GM18511 (cell line): Measurements from ENCODE around the gene ABCA5.
A peak's percentile ranks its signal among the peaks of the same experiment; 100 is the strongest.
"Not testable (repeated sequence)": the region's sequence is repeated elsewhere in the genome, so short reads cannot be mapped to it uniquely, and the experiment has no call there.

Source experiments
- ATAC-seq: cut with Tn5 transposase; IDR thresholded peaks from one replicate; pipeline ENCODE4 v1.9.1; 2021; ENCODE audit warnings: mild to moderate bottlenecking, moderate library complexity; ENCODE audit not compliant: unreplicated experiment

The ABCA5 gene

DNA sequence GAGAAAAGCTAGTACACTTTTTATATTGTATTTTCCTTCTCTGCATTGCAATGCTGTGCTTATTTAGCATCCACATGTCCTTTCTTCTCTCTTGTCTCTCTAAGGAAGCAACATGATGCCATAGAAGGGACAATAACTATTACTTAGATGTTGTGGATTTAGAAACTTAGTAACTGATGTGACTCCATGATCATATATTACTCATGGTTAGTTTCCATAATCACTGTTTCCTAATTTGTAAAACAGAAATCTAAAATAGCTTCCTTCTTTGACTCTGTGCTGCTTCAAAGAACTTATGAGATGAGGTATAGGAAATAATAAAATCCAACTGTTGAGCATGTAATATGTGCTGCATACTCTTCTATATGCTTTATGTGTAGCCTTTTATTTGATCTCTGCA lies 6.6 kb upstream of the ABCA5 start:
- ATAC-seq, result no peak

DNA sequence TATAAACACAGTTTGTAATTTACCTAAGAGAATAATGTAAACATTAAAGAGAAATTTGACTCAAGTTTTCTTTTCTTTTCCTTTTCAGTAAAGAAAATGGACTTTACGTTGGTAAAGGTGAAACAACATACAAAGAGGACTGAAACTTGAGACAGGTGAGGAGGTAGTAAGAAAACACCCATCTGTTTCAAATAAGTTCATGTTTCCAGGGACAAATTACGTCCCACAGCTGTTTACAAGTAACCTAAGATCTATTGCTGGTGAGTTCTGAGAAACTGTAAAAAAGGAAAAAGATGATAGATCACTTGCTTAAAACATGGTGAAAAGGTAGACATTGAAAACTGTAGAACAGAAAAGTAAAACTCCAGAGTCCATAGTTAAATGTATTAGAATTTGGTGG lies 4.8 kb upstream of the ABCA5 start:
- no peak for ATAC-seq

DNA sequence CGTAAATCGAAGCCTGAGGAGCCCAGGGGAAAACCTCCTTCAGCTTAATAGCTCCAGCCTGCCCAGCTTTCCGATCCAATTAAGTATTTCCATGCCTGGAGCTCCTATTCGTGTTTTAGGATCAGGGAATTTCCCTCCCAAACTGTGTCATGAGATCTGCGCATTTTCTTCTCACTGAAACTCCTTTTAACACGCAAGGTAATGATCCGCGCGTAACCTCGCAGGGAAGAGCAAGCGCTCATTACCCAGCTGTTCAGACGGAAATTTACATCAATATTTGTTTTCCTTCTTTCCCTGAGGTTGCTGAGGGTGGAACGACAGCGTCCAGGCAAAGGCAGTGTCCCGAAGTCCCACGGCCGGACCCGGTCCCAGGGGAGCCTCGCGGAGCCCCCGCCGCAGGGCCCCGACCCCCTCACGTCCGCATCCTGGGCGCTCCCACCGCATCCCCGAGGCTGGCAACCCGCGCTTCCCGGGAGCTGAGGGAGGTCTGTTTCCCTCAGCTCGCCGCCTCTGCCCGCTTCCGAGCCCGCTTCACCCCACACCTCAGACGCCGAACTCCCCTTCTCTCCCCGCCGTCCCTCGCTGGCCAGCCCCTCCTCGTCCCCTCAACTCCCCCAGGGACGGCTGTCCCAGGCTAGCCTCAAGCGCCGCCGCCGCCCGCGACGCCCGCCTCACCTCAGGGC lies 415 bp downstream of the ABCA5 start:
- ATAC-seq, result peak; percentile 4

DNA sequence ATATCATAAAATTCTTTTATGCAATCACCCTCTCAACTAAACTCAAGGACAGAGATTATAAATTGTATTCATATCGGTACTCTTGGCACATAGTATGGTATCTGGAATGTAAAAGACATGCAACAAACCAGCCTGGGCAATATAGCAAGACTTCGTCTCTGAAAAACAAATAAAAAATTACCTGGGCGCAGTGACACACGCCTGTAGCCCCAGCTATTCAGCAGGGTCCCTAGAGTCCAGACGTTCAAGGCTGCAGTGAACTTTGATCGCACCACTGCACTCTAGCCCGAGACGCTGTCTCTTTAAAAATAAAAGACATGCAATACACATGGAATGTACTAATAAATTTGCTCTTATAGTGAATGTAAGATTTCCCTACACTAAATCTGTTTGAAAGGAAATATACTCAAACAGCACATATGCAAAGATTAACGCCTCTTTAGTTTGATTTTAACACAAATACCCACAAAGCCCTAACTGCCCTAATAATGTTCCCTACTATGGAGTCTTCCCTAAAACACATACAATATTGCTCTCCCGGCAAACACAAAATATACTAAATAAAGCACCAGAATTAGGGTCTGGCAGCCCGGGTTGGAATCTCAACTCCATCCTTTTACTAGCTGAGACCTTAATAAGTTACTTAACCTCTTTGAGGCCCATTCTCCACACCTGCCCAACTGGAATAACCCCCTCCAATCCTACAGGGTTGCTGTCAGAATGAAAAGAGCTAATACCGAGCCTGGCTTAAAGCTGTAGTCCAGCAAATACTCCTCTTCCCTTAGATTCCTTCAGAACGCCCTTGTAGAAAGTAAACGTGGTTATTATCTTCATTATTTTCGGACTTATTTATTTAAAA lies 1.2 kb downstream of the ABCA5 start:
- ATAC-seq, result no peak

DNA sequence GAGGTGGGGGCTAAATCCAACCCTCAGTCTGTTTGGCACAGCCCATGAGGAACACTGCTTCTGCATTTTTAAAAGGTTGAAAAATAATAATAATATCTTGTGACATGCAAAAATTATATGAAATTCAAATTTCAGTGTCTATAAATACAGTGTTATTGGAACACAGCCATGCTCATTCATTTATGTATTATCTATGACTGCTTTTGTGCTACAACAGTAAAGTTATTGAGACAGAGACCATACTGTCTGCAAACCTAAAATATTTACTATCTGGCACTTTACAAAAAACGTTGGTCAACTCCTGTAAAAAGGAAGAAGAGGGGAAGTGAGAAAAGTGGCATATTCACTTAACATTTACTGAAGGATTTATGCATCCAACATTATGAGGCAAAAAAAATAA lies 3.1 kb downstream of the ABCA5 start:
- no peak for ATAC-seq

DNA sequence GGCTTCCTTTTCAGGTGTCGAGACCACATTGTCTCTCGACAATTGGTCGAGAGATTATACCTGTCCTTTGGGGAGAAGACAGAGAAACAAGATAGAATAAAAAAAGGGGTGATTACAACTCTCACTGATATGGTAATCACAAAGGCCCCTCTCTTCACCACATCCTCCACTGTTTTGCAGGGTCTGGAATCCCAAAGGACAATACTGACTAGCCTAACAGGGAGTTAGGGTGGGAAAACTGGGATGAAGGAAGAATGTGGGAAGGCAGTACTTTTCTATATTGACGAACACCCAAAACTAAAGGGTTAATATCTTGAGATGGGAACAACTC lies 6.1 kb downstream of the ABCA5 start:
- no peak for ATAC-seq

DNA sequence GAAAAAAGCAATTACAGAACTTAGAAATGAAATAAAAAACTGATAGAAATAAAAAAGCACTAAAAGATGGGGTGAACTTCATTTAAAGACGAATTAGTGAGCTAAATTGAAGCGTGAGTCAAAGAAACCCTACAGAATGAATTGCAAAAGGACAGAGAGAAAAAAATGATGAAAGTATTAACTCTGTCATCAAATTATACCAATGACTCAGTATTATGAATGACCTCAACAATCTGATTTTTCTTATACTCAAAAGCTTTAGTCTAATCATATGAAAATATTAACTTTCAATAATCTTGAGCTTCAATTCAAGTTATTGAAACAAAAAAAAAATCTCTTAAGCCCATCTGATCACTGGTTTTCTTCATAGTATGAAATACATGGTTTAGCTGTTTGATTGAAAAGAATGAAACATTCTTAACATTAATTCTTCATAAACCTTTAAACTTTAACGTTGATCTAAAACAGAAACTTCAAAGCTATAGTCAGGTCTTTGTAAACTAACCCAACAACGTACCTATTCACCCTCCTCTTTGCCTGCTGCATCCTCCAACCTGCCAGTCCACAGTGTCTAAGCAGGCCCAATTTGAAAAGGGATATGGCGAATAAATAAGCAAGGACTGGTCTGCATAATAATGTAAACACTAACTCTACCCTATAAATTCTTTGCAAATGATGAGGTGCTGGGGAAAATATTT lies 6.6 kb downstream of the ABCA5 start:
- no peak for ATAC-seq

DNA sequence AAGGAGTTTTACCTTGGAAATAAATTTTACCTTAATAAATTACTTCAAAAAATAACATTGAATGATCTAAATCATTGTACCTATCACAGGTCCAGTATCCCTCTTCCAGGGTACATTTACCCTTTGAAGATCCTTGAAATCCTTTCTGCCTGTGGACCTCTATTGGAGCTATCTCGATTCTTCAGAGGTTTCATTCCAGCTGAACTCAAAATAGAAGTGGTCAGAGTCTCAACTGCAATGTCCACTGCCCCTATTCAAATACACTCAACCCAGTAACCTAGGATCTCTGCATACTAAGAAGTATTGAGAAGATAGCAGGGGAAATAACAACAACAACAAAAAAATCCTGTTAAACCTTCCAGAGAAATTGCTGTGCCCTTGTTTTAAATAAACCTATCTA lies 9.3 kb downstream of the ABCA5 start:
- no peak for ATAC-seq

DNA sequence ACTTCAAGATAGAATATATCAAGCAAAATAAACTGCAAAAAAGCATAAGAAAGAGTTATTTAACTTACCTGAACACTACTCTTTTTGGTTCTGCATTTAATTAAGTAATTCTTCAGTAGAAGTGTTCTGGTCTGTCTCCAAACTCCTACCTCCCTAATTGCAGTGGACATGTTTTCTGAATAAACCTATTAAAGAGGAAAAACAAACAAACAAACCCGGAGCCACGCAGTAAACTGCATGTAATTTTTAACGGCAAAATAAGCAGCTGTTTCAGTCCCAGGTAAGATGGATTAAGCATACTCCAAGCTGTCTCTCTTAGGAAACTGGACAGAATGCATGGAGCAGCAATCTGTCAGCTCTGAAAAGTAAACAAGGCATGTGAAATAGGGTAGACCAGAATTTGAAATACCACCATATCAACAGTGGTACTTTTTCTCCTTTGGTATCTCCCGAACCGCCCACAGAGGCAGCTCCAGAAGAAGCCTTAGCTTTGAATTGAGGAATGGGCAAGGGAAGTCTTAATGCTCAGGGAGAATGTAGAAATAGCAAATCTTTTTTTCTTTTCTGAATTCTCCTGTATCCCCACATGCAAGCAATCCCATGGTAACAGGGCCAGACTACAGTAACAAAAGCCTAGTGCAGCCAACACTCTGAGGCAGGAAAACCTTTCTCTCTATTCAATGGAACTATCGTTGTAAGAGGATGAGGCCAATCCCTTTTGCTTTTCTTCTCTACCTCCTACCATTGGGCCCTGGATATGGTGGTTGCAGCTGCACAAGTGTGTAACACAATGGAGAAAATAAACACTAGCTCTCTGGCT lies 12.5 kb downstream of the ABCA5 start:
- no peak for ATAC-seq

DNA sequence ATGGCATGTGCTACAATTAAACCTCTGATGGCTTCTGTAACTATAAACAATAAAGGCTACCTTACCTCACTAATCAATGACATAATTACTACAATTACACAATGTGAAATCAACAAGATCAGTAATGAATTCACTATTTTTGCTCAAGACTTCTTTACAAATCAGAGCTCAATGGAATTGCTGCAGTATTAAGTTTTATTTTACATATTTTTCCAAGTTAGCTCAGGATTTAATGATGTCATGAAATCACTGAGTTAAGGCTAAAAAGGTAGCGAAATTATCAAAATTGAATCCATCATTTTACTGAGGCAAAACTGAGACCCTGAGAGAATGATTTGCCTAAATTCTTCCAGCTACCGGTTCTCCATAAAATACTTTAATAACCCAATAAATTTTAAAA lies 21.8 kb downstream of the ABCA5 start:
- no peak for ATAC-seq

DNA sequence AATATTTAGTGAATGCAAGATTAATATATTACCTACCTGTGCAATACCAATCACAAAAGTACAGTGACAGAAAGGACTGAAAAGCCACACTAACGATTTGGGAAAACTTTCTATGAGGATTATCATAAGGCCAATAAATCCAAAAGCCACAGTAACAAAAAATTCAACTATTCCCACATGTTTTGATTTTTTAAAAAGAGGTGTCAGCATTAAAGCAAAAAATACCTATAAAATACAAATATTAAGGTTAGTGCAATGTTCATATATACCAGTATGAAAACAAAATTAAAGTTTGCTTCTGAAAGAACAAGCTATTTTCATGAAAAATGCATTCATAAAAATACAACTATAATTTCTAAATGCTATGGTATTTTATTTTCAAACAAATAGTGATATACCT lies 24.3 kb downstream of the ABCA5 start:
- no peak for ATAC-seq

DNA sequence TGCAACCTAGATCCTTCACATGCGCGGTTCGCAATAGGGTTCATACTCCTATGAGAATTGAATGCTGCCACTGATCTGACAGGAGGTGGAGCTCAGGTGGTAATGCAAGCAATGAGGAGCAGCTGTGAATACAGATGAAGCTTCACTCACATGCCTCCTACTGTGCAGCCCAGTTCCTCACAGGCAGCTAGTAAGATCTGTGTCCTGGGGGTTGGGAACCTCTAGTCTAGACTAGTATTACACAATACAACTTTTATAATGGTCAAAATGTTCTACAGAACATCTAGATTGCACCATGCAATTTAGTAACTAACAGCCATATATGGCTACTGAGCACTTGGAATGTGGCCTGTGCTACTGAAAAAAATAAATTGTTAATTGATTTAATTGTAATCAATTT lies 26.7 kb downstream of the ABCA5 start:
- no peak for ATAC-seq

DNA sequence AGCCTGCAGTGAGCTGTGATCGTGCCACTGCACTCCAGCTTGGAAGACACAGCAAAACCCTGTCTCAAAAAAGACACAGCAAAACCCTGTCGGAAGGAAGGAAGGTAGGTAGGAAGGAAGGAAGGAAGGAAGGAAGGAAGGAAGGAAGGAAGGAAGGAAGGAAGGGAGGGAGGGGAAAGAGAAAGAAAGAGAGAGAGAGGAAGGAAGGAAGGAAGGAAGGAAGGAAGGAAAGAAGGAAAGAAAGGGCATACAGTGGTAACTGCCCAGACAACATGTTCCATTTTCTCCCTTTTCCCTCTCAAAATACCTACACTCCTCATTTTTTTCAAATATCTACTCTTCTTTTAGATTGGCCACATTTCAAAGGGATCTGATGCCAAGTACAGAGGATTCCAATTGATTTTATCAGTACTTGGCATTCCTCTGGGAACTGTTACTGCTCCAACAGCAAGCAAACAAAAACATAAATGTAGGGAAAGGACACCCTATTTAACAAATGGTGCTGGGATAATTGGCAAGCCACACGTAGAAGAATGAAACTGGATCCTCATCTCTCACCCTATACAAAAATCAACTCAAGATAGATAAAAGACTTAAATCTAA lies 28.7 kb downstream of the ABCA5 start:
- not testable (repeated sequence) for ATAC-seq

DNA sequence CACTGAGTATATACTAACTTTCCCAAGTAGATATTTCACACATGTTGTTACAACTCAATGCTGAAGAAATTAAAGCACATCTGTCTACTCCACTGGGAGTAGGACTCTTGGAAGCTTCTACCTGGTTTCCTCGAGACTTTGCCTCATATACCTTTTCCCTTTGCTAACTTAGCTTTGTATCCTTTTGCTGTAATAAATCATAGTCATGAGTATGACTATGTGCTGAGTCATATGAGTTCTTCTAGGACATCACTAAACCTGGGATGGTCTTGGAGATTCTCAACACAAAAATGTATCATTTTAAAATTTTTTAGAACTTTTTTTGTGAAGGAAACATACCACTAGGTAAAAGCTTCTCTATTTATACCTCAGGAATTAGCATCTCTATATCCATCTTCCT lies 39.8 kb downstream of the ABCA5 start:
- ATAC-seq, result no peak

DNA sequence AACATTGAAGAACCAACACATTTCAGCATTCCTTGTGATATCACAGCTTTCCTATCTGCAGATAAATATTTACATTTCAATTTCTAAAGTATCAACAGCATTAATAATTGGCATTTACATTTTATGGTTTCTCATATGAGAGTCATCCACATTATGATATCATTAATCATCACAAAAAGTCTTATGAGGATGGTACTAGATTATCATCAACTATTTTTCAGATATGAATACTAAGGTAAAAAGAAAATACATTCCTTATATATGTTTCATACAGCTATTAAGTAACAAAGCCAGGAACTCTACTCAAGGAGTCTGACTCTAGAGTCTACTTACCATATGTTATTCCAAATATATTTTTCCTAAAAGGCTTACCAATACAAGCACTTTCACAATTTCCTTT lies 40.7 kb downstream of the ABCA5 start:
- ATAC-seq, result no peak

DNA sequence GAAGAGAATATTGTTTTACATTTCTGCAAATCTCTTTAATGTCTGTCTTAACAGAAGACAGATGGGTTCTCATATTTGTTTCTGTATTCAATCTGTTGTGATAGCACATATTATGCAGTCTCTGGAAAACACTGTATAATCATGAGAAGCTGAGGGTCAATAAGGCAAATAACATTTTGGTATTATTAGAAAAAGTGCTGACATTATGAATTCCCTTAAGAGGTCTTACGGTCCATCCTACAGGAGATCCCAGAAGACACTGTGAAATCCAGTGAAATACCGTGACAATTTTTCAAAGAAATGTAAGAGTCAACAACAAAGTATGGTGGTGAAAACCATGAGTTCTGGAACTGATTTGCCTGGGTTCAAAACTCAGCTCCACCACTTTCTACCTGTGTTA lies 42.3 kb downstream of the ABCA5 start:
- ATAC-seq, result no peak

DNA sequence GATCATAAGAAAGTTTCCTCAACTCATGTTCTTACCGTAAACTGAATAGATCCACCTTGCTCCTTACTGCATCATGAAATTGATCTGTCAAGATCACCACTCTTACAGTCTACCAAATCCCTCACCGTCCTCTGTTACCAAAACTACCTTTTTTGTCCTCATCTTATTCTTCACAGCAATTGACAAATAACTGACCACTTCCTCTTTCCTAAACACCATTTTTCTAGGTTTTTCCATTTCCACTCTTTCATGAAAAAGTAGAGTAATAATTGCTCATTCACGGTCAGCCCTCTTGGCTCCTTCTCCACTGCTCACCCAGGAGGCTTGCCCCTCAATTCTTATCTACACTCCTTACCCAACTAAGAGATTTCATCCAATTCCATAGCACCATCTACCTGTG lies 44.9 kb downstream of the ABCA5 start:
- ATAC-seq, result no peak

DNA sequence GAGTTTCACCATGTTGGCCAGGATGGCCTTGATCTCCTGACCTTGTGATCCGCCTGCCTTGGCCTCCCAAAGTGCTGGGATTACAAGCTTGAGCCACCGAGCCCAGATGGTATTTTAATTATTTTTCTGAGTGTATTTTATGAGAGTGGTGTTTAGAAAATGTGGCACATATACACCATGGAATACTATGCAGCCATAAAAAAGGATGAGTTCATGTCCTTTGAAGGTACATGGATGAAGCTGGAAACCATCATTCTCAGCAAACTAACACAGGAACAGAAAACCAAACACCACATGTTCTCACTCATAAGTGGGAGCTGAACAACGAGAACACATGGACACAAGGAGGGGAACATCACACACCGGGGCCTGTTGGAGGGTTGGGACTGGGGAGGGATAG lies 50.7 kb downstream of the ABCA5 start:
- ATAC-seq, result not testable (repeated sequence)

DNA sequence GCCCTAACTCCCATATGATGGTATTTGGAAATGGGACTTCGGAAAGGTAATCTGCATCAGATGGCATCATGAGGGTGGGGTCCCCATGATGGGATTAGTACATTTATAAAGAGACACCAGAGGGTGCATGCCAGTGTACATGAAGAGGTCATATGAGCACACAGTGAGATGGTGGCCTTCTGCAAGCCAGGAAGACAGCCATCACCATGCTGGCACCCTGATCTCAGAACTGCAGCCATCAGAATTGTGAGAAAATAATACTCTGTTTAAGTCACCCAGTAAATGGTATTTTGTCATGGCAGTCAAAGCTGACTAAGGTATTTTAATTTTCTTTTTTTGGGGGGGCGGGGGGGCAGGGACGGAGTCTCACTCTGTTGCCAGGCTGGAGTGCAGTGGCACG lies 51.2 kb downstream of the ABCA5 start:
- ATAC-seq, result no peak

DNA sequence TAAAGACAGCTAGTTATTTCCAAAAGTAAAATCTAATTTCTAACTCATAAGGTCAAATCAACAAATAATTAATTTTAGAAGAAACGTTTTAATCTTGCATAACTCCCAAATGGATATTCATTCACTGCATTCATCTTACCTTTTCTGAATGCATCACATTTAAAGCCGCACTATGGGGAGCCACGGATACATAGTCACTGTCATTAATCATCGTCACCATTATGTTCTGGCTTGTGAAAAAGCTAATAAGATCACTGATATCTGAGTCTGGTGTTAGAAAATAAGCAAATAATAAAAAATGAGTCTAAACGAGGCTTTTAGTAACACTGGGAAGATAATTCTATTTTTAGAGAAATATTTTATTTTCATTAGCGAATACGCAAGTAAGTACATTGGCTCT lies 55.9 kb downstream of the ABCA5 start:
- no peak for ATAC-seq
